Activated T-cell treated with anti-CD3 and anti-CD28 coated beads for 1 hour (primary cell): ENCODE results near the gene GOLT1A.
A peak's percentile ranks its signal among the peaks of the same experiment; 100 is the strongest.

ENCODE experiments used
- DNase-seq: peaks from one replicate; pipeline ENCODE4 v3.0.0-alpha.2; 2020; ENCODE audit warnings: low read depth

GOLT1A gene, protein sequence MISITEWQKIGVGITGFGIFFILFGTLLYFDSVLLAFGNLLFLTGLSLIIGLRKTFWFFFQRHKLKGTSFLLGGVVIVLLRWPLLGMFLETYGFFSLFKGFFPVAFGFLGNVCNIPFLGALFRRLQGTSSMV

DNA sequence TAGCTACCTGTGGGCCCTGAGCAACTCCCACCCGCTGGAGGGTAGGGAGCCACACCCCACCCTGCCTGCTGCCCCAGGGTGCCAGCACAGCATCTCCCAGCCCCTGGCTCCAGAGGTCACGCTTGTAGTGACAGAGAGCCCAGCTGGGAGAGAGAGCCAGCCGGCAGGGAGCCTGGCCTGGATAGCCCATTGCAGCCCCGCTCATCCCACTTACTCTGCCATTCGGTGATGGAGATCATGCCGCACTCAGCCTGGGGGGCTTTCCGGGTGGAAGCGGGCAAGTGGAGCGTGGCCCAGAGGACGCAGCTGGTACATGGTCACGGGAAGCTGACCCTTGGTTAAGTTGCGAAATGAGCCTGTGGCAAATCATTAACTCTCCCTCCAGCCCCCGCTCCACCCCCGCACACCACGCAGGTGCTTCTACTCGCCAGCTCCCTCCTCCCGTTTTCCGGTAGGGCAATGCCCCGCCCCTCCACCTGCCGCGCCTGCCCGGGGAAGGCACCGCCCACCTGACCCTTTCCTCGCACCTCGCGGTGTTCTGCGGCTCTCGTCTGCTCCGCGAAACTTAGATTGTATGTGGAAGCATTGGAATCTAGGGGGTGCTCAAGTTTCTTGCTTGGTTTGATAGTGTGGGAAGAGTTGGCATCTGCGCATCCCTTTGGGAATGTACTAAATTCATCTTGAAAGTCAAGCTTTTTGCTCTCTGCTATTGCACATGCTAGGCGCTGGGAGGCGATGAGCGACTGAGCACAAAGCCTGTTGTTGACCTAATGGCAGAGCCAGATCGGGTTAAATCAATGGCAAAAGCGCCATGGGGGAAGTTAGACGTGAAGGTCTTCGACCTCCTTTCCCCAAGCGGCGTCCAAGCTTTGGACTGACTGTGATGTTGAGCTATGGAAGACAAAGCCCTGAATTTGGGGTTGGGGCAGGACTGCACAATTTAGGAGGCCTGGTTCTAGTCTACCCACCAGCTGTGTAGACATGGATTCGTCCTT is at the start of gene GOLT1A:
Gene GOLT1A, minus strand, starts transcription at position 321 of the 995 bp plus-strand sequence. Its CDS starts 82 bp downstream, at position 239.
- DNase-seq: peak; percentile 13

DNA sequence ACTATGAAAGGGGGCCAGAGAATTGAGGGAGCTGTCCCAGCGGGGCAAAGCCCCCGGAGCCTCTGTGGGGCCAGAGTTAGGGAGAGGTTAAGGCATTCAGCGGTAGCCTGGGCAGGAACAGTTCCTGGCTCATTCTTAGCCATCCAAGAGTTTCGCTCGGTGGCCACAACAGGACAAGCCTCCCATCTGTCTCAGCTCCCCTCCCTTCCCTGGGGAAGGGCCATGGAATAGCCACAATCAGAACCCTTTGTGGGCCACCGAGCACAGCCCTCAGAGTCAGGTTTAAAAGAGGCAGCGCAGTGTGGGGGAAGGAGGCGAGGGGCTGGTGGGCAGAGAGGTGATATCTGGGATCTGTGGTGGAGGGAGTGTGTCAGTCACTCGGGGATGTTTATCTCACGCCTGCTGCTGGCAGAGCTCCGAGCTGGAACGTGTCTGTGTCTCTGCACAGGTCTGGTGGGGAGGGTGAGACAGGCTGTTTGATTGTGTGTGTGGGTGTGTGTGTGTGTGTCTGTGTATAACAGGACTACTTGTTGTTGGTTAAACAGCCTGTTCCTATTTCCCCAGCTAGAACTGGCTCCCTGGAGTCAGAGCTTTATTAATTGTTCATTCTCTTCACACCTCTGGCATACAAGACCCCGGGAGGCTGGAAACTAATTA is 49.6 kb upstream of the GOLT1A start:
- DNase-seq: no peak

DNA sequence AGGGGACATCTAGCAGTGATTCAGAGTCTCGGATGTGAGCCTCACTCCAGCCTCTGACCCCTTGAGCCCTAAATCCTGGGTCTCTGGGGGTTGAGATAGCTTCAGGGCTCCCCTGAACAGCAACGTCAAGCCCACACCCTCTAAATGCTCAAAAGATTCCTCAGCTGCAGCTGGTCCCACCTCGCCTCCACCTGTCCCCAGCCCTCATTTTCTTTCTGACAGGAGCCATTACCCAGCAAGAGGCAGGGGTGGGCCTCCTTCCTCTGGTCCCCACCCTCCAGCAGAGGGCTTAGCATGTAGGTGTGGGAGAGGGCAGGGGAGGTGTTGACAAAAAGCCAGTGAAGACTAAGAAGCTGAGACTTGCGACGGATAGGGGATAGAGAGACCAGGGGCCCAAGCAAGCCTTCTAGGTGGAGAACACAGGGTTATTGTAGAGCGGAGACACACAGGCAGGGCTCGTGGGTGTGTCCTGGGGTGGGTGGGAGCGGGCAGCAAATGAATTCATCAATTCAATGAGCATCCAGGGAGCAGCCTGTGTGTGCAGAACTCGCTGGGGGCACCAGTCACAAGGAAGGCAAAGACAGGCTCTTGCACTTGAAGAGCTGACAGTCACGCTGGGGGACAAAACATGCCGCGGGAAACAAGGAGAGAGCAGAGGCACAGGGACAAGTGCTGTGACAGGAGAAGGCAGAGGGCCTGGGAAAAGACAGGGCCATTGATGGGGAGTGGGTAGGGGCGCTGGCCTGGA is 48.9 kb upstream of the GOLT1A start:
- no peak for DNase-seq

DNA sequence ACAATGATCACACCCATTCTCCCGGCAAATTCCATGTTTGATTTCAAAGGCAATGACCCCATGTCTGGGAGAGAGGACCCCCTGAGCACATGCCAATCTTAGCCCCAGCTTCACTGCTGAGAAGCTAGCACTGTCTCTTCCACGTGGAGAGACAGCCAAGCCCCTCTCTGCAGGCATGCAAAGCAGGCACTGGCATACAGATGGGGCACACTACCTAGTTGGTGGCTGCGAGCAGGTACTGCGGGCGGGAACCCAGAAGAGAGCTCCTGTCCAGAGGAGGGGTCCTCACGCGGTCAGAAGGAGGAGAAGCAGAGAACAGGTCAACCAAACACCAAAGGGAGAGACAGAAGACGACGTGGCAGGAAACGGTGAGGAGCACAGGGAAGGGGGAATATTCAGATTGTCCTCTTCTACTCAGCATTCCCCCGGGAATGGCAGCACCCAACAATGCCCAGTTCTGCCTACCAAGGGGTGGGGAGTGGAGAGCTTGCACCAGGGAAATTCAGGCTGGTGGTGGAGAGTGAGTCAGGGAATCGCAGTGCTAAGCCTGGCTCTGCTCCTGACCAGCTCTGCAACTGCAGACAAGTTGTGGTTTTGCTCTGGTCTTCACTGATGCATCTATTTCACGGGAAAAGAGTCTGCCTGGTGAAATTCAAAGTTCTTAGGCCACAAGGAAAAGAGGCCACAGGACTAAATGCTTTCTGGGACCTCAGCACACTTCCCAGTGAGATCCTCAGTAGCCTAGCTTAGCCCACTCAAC is 48.1 kb upstream of the GOLT1A start:
- no peak for DNase-seq

DNA sequence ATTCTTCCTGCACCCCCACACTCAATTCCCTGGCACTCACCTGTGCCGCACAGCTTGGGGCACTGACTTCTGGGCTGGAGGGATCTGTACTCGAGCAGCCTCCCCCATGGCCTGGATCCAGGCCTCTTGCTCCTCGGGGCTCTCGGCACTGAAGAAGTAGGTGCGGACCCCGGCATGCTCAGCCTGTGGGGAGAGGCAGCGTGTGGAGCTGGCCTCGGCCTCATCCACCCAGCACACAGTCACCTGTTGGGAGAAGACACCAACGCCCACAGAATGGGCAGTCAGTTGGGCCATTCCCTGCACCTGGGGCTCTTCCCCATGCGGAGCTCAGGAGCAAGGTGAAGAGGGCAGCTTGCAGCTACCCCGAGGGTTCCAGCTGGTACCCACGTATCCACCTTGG is 47.5 kb upstream of the GOLT1A start:
- DNase-seq: no peak

DNA sequence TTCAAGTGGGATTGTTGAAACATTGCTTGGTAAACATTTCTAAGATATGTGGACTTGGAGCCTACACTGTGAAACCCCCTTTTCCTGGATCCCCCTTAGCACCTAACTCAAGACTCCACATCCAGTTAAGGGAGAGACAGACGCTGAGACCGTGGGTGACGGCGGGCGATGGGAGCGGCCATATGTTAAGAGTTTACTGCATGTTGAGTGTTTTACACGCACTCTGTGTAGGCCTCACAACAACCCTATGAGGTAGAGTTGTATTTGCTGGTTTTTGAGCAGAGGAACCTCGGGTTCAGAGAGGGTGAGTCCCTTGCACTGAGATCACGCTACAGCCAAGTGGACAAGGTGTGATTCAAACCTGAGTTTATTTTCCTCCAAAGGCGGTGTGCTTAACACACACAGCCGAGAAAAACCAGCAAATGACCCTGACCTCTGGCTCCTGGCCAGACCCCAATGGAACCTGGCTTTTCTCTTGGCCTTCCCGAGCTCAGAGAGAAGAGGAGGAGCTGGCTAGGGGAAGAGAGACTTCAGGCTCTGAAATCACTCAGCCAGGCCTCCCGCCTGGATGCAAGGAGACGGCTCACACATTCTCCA is 46.9 kb upstream of the GOLT1A start:
- no peak for DNase-seq

DNA sequence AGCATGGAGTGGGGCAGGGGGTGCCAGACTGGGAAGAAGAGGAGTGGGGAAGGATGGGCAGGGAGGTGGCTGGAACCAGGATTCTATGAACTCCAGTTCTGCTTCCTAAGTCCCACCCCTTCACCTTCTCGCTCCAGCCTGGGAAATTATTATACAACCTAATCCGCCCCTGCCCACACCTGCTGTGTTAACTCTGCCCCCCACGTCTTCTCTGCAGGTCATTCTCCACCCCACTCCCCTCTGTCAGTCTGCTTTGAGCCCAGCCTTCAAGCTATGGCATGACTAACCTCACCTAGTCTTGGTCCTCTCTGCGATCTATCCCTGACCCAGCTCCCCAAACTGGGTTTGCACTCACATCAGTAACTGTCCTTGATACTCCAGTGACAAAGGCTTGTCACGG is 46.0 kb upstream of the GOLT1A start:
- no peak for DNase-seq

DNA sequence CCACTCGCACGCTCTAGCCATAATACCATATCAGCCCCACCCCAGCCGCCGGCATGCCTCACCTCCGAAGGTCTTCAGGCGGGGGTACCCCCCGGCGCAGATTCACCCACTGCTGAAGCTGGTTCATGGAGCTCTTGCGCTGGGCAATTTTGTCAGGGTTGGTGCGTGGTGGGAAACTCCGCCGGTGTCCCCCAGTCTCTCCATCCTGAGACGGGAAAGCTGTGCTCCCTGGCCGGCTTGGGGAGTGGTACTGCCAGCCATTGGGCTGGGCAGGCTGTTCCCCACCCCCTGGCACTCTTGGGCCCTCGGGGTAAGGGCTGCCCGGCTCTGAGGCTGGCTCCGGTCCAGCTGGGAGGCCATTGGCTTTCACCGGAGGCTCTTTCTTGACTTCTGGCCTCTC is 45.4 kb upstream of the GOLT1A start:
- DNase-seq: no peak

DNA sequence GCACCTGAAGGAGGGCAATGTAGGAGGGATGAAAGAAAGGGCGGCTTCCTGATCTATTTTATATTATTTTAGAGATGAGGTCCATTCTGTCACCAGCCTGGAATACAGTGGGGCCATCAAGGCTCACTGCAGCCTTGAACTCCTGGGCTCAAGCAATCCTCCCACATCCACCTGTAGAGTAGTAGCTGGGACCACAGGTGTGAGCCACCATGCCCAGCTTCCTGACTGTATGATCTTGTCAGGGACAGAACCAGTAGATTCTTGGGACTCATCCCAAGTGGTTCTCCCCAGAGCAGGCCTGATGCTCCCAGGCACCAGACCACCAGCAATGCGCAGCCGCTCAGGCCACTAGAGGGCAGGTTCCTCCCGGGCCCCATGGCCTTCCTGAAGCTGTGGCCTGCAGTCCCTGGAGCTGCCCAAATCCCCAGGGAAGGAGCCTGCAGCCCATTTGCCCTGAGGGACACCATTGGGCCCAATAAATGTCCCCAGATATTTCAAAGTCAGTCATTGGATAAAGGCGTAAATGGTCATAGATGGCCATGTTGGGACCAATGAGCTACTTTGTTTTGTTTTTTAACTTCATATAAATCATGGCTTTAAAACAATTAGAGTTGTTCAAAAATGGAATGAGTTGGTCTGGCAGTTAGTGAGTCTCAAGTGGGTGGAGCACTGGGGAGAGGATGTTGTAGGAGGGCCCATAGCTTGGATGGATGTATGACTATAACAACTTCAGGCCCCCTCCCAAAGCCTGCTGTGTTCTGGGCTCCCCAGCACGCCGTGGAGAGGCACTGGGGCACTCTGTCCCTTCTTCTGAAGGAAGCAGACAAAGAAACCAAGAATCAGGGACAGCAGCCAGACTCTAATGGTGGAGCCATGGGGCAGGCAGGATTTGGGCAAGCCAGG is 44.7 kb upstream of the GOLT1A start:
- DNase-seq: no peak

DNA sequence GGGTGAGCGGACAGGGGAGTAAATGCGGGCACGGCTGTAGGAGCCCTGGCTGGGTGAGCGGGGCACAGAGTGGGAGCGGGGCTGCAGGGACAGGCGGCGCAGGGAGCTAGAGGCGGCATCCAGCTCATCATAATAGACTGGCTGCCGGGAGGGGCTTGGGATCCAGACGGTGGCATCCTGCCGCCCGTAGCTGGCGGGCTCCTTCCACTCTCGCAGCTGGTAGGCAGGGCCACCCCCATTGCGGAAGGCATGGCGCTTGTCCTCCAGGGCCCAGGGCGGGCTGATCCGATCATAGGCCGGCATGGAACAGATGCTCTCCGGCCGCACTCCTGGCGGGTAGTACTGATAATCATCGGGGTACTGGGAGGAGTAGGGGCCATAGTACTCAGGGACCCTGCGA is 43.7 kb upstream of the GOLT1A start:
- no peak for DNase-seq

DNA sequence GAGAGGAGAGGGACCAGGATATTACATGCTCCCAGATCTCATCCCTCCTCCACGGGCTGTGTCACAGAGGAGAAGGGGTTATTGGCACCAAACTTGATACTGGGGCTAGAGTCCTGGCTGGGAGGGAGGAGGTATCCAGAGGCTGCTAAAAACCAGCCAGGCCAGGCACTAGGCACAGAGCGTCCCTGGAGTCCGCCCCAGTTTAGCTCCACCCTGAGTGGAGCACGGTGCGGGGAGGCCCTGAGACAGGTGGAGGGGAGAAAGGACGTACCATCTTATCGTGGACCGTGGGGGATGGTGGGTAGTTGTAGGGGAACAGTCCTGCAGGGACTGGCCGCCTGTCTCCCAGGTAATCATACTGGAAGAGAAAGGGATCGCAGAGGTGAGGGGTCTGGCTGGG is 42.7 kb upstream of the GOLT1A start:
- no peak for DNase-seq

DNA sequence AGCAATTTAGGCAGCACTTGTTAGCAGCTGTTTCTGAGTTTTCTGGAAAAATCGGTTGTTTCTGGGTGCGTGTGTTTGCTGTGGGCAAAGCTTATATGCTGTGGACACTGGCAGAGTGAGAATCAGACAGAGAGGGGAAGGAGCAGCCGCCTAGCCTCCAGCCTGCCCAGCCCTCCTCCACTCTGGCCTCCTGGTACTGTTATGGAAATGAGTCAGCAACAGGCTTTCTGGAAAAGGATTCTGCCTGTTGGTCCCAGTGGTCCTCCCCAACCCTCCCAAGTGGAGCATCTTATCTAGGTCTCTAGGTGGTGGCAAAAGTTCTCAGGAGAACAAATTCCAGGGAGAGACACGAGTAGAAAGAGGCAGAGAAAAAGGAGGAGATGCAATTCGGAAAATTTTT is 42.2 kb upstream of the GOLT1A start:
- DNase-seq: no peak

DNA sequence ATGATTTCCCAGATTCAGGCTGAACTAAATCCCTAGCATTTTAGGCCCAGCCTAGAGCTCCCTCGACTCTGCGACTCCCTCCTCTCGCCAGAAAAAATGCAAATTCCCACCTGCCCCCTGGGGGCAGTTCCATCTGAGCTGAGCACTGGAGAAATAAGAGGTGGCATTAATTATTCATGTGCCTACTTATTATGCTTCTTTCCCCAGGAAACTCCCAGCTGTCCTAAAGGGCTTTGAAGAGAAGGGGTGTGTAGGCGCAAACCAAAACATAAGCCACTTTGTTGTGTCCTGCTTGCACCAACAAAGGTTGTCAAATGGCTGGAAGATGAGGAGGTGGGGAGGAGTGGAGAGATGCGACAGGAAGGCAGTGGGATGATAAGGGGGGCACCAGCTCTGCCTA is 41.4 kb upstream of the GOLT1A start:
- DNase-seq: no peak

DNA sequence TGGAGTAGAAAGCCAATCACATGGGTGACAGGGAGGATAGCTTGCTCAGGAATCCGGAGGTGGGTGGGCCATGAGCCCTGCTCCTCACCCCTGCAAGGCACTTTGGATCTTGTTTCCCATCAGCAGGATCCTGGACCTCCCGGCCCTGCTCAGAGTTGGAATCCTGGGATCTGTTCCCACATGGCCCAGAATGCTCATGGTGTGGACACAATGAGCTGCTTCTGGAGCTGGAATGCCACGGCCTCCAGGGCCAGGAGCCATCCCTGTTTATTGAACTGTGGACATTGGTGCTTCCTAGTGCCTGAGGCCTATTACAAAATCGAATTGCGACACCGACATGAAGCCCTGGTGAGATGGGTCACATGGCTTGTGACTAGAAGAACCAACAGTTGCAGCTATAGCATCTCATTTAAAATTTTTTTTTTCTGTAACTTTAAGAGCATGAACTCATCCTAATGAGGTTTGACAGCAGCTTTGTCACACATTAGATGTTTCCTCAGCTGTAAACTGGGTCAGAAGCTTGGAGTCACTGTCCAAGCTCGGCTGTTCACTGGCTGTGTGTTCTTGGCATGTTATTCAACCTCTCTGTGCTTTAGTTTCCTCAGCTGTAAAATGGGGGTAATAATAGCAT is 40.4 kb upstream of the GOLT1A start:
- DNase-seq: no peak

DNA sequence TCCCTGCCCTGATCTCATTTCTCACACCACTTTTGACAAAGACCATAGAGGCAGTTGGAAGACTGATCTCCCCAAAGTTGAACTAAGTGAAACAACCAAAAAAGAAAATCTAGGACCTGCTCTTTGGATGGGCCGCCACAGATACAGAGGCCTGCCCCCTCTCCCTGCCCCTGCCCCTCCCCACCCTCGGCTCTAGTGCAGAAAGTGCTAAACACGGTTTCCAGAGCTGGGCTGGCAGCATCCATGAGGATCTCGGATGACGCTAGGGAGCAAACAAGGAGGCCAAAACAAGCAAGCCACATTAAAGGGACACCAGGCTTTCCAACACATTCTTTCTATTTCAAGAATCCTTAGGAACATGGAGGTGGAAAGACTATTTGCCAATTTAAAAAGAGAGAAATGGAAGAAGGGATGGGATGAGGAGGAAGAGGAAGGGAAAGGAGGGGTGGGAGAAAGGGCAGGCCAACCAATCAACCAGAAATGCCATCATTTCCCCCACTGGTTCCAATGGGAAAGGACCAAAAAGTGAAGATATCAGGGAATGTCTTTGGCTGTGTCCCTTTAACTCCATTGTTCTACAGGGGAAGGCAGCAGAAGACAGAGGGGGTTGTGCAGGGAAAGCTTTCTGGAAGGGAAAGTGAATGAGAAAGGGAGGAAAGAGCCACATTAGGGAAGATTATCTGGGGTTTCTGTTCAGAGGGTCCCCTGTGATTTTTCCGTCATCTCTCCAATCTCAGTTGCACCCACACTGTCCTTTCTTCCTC is 38.3 kb upstream of the GOLT1A start:
- DNase-seq: no peak

DNA sequence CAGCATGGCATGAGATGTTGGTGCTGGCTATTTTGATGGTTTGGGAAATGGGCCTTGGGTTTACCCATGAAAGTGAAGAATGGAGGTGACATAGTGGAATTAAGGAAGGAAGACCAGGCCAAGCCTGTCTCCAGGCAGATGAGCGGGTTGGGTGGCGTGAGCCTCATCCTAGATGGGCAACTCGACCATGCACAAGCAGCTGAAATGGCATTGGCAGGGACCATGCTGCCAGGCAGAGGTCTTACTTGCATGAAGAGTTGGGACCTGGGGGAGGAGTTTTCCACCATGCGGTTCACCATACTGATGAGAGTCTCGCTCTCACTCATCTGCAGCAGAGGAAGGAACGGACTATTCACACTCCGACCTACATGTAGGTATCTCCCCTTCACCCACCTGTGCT is 37.5 kb upstream of the GOLT1A start:
- no peak for DNase-seq

DNA sequence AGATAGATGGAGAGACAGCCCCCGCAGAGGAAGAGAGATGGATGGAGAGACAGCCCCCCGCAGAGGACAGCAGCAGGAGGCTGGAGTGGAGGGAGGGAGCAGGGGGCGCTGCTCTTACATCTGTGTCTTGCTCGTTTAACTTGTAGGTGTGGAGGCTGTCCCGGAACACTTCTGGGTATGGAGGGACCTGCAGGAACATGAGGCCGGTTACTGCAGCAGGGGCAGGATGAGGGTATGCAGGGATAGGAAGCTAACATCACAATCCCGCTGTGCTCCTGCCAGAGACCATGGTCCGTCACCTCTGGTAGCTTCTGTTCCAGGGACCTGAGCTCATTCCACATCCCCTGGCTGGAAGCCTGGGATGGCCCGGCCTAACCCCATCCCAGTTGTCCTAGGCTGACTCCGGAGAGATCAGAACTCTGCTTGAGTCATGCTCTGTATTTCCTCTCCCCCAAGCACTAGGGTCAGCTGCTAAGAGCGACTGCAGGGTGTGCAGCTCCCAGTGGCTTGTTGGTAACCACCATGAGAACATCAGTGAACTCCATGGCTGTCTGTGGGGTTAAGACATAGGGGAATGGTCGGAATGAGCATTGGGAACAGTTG is 36.7 kb upstream of the GOLT1A start:
- DNase-seq: no peak

DNA sequence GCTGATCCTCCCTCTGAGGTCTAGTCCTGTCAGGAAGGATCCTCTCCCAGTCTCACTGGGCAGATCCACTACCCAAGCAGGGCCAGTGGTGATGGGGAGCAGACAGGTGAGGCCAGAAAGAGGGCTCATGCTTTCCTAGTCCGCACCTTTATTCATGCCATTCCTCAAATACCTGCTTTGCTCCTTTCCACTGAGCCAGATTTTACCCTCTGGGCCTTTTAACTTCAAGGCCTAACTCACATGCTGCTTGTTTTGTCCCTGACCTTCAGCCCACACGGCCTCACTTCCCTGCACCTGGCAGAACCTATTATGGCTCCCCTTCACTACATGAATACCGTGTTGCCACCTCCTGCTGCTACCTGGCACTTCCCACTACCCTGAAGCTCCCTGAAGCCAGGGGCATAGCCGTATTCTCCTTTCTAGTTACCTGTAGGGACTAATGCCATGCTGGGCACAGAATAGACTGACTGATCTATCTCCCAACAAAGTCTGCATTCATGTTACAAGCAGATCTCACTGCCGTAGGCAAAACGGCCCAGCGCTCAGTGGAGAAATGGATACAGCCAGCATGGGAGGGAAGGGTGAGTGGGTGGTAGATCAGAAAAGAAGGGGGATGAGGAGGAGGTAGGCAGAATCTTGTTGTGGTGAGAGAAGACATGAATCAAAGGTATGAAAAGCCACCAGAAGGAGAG is 36.1 kb upstream of the GOLT1A start:
- no peak for DNase-seq
